Liver (tissue), 9 donors: ENCODE data around the gene ASXL1. TPM values are rescaled to one million over a fixed set of nuclear protein-coding genes. Genes with fewer than 3 reads are reported as not detected.

Source experiments
- DNase-seq: peaks from one replicate; pipeline ENCODE4 v3.0.0-alpha.2; 2017; ENCODE audit warnings: low spot score
- H3K27ac ChIP-seq, 2 donors: one replicate each; pipeline ENCODE4 v1.7.0; 2013; ENCODE audit warnings: inconsistent platforms in 2 of 2, low read length in 2 of 2, control low read depth in 1 of 2, low read depth in 1 of 2, mild to moderate bottlenecking in 1 of 2
- H3K27me3 ChIP-seq, 4 donors: one replicate each; pipeline versions ENCODE4 v1.6.1 to v1.7.0; 2013; ENCODE audit warnings: low read length in 3 of 4, inconsistent platforms in 1 of 4, mild to moderate bottlenecking in 1 of 4, moderate library complexity in 1 of 4; ENCODE audit not compliant: control insufficient read depth in 4 of 4, insufficient read depth in 4 of 4
- H3K36me3 ChIP-seq, 4 donors: one replicate each; pipeline versions ENCODE4 v1.6.1 to v1.7.0; 2013; ENCODE audit warnings: low read length in 3 of 4, mild to moderate bottlenecking in 3 of 4, low read depth in 1 of 4, moderate library complexity in 1 of 4; ENCODE audit not compliant: control insufficient read depth in 4 of 4, insufficient read depth in 3 of 4
- H3K4me1 ChIP-seq, 4 donors: one replicate each; pipeline versions ENCODE4 v1.6.1 to v1.7.0; 2013; ENCODE audit warnings: low read length in 3 of 4, mild to moderate bottlenecking in 3 of 4, moderate library complexity in 1 of 4; ENCODE audit not compliant: control insufficient read depth in 4 of 4, insufficient read depth in 4 of 4
- H3K4me3 ChIP-seq, 3 donors: one replicate each; pipeline versions ENCODE4 v1.6.1 to v1.7.0; 2013; ENCODE audit warnings: low read length in 3 of 3, control low read depth in 1 of 3, low read depth in 1 of 3, mild to moderate bottlenecking in 1 of 3
- H3K9ac ChIP-seq, 2 donors: one replicate each; pipeline ENCODE4 v1.7.0; 2013; ENCODE audit warnings: low read length in 2 of 2, mild to moderate bottlenecking in 2 of 2, moderate library complexity in 2 of 2, control low read depth in 1 of 2, low read depth in 1 of 2
- H3K9me3 ChIP-seq, 4 donors: one replicate each; pipeline versions ENCODE4 v1.6.1 to v1.7.0; 2013; ENCODE audit warnings: low read length in 3 of 4; ENCODE audit not compliant: control insufficient read depth in 4 of 4
- CTCF ChIP-seq: fragments of 150-350 bp; IDR thresholded peaks from 2 replicates; pipeline ENCODE4 v1.5.1; 2017; ENCODE audit warnings: improper control_type of control experiment, low read depth, low read length; ENCODE audit not compliant: missing input control
- FOXA1 ChIP-seq: IDR thresholded peaks from 2 replicates; pipeline ENCODE4 v1.6.1; 2016; ENCODE audit warnings: antibody characterized with exemption
- FOXA2 ChIP-seq: IDR thresholded peaks from 2 replicates; pipeline ENCODE4 v1.6.1; 2016; ENCODE audit warnings: antibody characterized with exemption
- HNF4A ChIP-seq, 2 donors: conservative IDR thresholded peaks; 2 replicates each; pipeline ENCODE4 v1.6.1; 2016; ENCODE audit warnings: antibody characterized with exemption in 2 of 2, mild to moderate bottlenecking in 2 of 2
- MAX ChIP-seq: IDR thresholded peaks from 2 replicates; pipeline ENCODE4 v1.6.1; 2016; ENCODE audit warnings: antibody characterized with exemption
- RAD21 ChIP-seq, 2 donors: IDR thresholded peaks; 2 replicates each; pipeline ENCODE4 v1.6.1; 2016; ENCODE audit warnings: antibody characterized with exemption in 2 of 2, mild to moderate bottlenecking in 2 of 2
- REST ChIP-seq: IDR thresholded peaks from 2 replicates; pipeline ENCODE4 v1.6.1; 2016; ENCODE audit warnings: antibody characterized with exemption, mild to moderate bottlenecking
- RXRA ChIP-seq, 2 donors: IDR thresholded peaks; 2 replicates each; pipeline ENCODE4 v1.6.1; 2017 to 2018; ENCODE audit warnings: antibody characterized with exemption in 2 of 2, mild to moderate bottlenecking in 1 of 2
- WGBS: extraction: QIAGEN DNeasy Blood & Tissue Kit; methylation state at CpG from one replicate; pipeline ENCODE4 v1.1.7; 2013; 5-methylcytosine and 5-hydroxymethylcytosine counted together
- polyA plus RNA-seq, 2 donors: library from polyadenylated mRNA; stranded (reverse) in 1 of 2; unstranded in 1 of 2; fragments of 200-250 nt in 1 of 2; fragments of >200 nt in 1 of 2; fragmentation: Nextera tagmentation in 1 of 2; extraction: Ambion mirVana in 1 of 2; gene quantifications; one replicate each; pipeline versions ENCODE4 v1.2.1 to v1.2.3, GENCODE V29; 2013 to 2015
- total RNA-seq, 2 donors: library from RNA; depleted of rRNA; stranded (reverse); fragments of >200 nt; gene quantifications; one replicate each; pipeline ENCODE4 v1.2.3, GENCODE V29; 2014
- donor health status: healthy.
- donor health status: healthy.
- donor health status: healthy.
- donor health status: healthy.
- donor health status: healthy.

The ASXL1 gene
- total and polyA plus RNA-seq, 4 donors, result 13.4 to 61.3 (median 24.5) TPM

GRCh38 chr20:32455901-32456701, 98.0 kb downstream of the ASXL1 start:
- WGBS, result 94% methylated on average over 35 of the region's 35 CpGs
- TF ChIP-seq FOXA1 (no peak), RXRA (IDR thresholded peaks at IDR 0.05) (no peak), RAD21 (IDR thresholded peaks at IDR 0.05) (no peak), CTCF (no peak), HNF4A (conservative IDR thresholded peaks at IDR 0.05) (no peak), FOXA2 (no peak), REST (no peak)
- no peaks in the 10 kb centered on the region for H3K9me3 ChIP-seq
- peaks cover 0 to 18% (median 7%) of the 10 kb centered on the region in 4 donors for H3K4me1 ChIP-seq
- H3K27me3 ChIP-seq, result no peaks in the 10 kb centered on the region
- H3K27ac ChIP-seq, result no peak overlapping the region
- H3K36me3 ChIP-seq, result peaks cover 0 to 33% (median 10%) of the 10 kb centered on the region in 4 donors
- no peak overlapping the region for H3K4me3 ChIP-seq
- H3K9ac ChIP-seq, result no peak overlapping the region
- no peak for DNase-seq

GRCh38 chr20:32456869-32457478, 98.8 kb downstream of the ASXL1 start:
- 29% methylated on average over 36 of the region's 36 CpGs for WGBS
- DNase-seq, result peak; percentile 70
- peak overlapping the region in 1 of 3 donors; percentile 36 for H3K4me3 ChIP-seq
- no peak overlapping the region for H3K27ac ChIP-seq
- H3K9ac ChIP-seq, result no peak overlapping the region
- peaks cover 0 to 18% (median 8%) of the 10 kb centered on the region in 4 donors for H3K4me1 ChIP-seq
- no peaks in the 10 kb centered on the region for H3K9me3 ChIP-seq
- H3K27me3 ChIP-seq, result no peaks in the 10 kb centered on the region
- peaks cover 0 to 27% (median 7%) of the 10 kb centered on the region in 4 donors for H3K36me3 ChIP-seq
- no peak for TF ChIP-seq MAX
- peak; percentile 56 to 71 for TF ChIP-seq RAD21 (IDR thresholded peaks at IDR 0.05)
- TF ChIP-seq CTCF, result peak; percentile 46
